Ovary (tissue), 9 donors: ENCODE results near the gene SLC37A4. TPM values are rescaled to one million over a fixed set of nuclear protein-coding genes. Genes with fewer than 3 reads are reported as not detected.

ENCODE experiments used
- DNase-seq, 5 donors: peaks; one replicate each; pipeline ENCODE4 v3.0.0-alpha.2; 2019 to 2020
- H3K27ac ChIP-seq, 2 donors: fragments of 200-600 bp; one replicate each; pipeline versions ENCODE4 v1.5.1 to v1.8.0; 2019 to 2022
- H3K27me3 ChIP-seq: fragments of 200-600 bp; one replicate; pipeline ENCODE4 v1.8.0; 2022
- H3K36me3 ChIP-seq: fragments of 200-600 bp; sonication (generic); one replicate; pipeline ENCODE4 v1.5.1; 2019
- H3K4me1 ChIP-seq: one replicate; pipeline ENCODE4 v1.8.1; 2013; ENCODE audit warnings: mild to moderate bottlenecking, moderate library complexity; ENCODE audit not compliant: insufficient read depth
- H3K4me3 ChIP-seq: fragments of 200-600 bp; sonication (generic); one replicate; pipeline ENCODE4 v1.5.1; 2017
- H3K9me3 ChIP-seq, 2 donors: fragments of 200-600 bp in 1 of 2; sonication (generic) in 1 of 2; one replicate each; pipeline versions ENCODE4 v1.5.1 to v1.8.1; 2013 to 2019; ENCODE audit warnings: mild to moderate bottlenecking in 1 of 2, moderate library complexity in 1 of 2
- CTCF ChIP-seq, 3 donors: fragments of 450-650 bp in 2 of 3; fragments of 200-600 bp in 1 of 3; IDR thresholded peaks; one replicate each; pipeline versions ENCODE4 v1.5.1 to v1.8.0; 2016 to 2022; ENCODE audit warnings: antibody characterized with exemption in 3 of 3, mild to moderate bottlenecking in 1 of 3
- EP300 ChIP-seq: sonication (generic); formaldehyde crosslinking; IDR thresholded peaks from one replicate; pipeline ENCODE4 v1.6.1; 2017; ENCODE audit warnings: antibody characterized with exemption
- POLR2A ChIP-seq: fragments of 450-650 bp; IDR thresholded peaks from one replicate; pipeline ENCODE4 v1.6.1; 2017; ENCODE audit warnings: antibody characterized with exemption, mild to moderate bottlenecking, moderate library complexity
- WGBS, 3 donors: extraction: QIAGEN DNeasy Blood & Tissue Kit in 1 of 3; methylation state at CpG; one replicate each; pipeline versions ENCODE4 v1.1.5 to v1.1.7; 2013 to 2017; 5-methylcytosine and 5-hydroxymethylcytosine counted together
- intact Hi-C, 4 donors: fragments of 100-400 bp; cut with DNase I; formaldehyde crosslinking; loops; one replicate each; pipeline versions ENCODE4 v1.11.0 to v1.15.1; 2022 to 2023
- polyA plus RNA-seq, 2 donors: library from polyadenylated mRNA; stranded (reverse); fragments of 200-250 nt in 1 of 2; fragments of 350-450 nt in 1 of 2; fragmentation: Illumina TruSeq in 1 of 2; extraction: RNeasy Lipid Tissue Mini Kit (QIAGEN cat#74804) in 1 of 2; gene quantifications; one replicate each; pipeline ENCODE4 v1.2.3, GENCODE V29; 2013 to 2014
- total RNA-seq, 7 donors: library from RNA; depleted of rRNA in 2 of 7; stranded (reverse); fragments of >200 nt in 2 of 7; fragmentation: NEBNext Ultra II Directional in 3 of 7; extraction: Animal tissue kit (Norgen Biotek cat#: 25700) in 3 of 7; gene quantifications; one replicate each; pipeline versions ENCODE4 v1.1.0 to v1.2.4, GENCODE V29; 2016 to 2023
- donor health status: DM: no; HTN: no; CAD: no; lungs with moderate emphysema.
- donor health status: DM: no; HTN: no; CAD: no.
- donor health status: Bipolar disorder and iron deficiency.
- donor health status: DM: yes; HTN: yes; CAD: no.
- donor health status: DM: no; HTN: no; CAD: no.
- donor health status: DM: yes; HTN: yes; CAD: no.

SLC37A4 gene
- total and polyA plus RNA-seq, 9 donors: 10.5 to 38.1 (median 13.2) TPM

GRCh38 chr11:119047205-119047604, 16.5 kb upstream of the SLC37A4 start:
- WGBS, 3 donors: 94 to 98% (median 97%) methylated on average over 6 of the region's 6 CpGs
- intact Hi-C loops: no loop called here
- Histone ChIP-seq H3K4me3 (no peak overlapping the region), H3K4me1 (no peaks in the 10 kb centered on the region), H3K27ac (no peak overlapping the region), H3K27me3 (no peaks in the 10 kb centered on the region), H3K36me3 (no peaks in the 10 kb centered on the region), H3K9me3 (no peaks in the 10 kb centered on the region)
- no peak for DNase-seq
- TF ChIP-seq POLR2A (no peak), EP300 (no peak), CTCF (IDR thresholded peaks at IDR 0.05) (no peak)

- Histone ChIP-seq H3K27me3 (no peaks in the 10 kb centered on the region), H3K4me3 (no peak overlapping the region), H3K36me3 (no peaks in the 10 kb centered on the region), H3K27ac (no peak overlapping the region), H3K4me1 (no peaks in the 10 kb centered on the region), H3K9me3 (no peaks in the 10 kb centered on the region)
- 88 to 94% (median 93%) methylated on average over 6 of the region's 6 CpGs for WGBS, 3 donors
- TF ChIP-seq POLR2A (no peak), EP300 (no peak), CTCF (IDR thresholded peaks at IDR 0.05) (no peak)
- intact Hi-C loops: no loop called here
- no peak for DNase-seq
These were observed 15.8 kb upstream of the SLC37A4 start for GRCh38 chr11:119046489-119046888.

- TF ChIP-seq CTCF (IDR thresholded peaks at IDR 0.05): no peak
- no peak for TF ChIP-seq EP300
- TF ChIP-seq POLR2A: no peak
- no peak overlapping the region for H3K4me3 ChIP-seq
- no peak for DNase-seq
- 62 to 70% (median 68%) methylated on average over 6 of the region's 6 CpGs for WGBS, 3 donors
- H3K27ac ChIP-seq: no peak overlapping the region
- no peaks in the 10 kb centered on the region for H3K27me3 ChIP-seq
- no peaks in the 10 kb centered on the region for H3K9me3 ChIP-seq
- no peaks in the 10 kb centered on the region for H3K36me3 ChIP-seq
- intact Hi-C loops: no loop called here
- H3K4me1 ChIP-seq: no peaks in the 10 kb centered on the region
These were observed 14.0 kb upstream of the SLC37A4 start for GRCh38 chr11:119044708-119045107.

GRCh38 chr11:119042927-119043326, 12.2 kb upstream of the SLC37A4 start:
- Histone ChIP-seq H3K4me3 (no peak overlapping the region), H3K27ac (no peak overlapping the region), H3K9me3 (no peaks in the 10 kb centered on the region), H3K4me1 (no peaks in the 10 kb centered on the region), H3K36me3 (no peaks in the 10 kb centered on the region), H3K27me3 (no peaks in the 10 kb centered on the region)
- 87 to 90% (median 89%) methylated on average over 9 of the region's 9 CpGs for WGBS, 3 donors
- TF ChIP-seq CTCF (IDR thresholded peaks at IDR 0.05): no peak
- TF ChIP-seq EP300: no peak
- no peak for TF ChIP-seq POLR2A
- no peak for DNase-seq
- intact Hi-C loops: no loop called here
